Stimulated activated naive CD8-positive, alpha-beta T cell treated with anti-CD3 and anti-CD28 coated beads, Interleukin-15, Interleukin-2, amounts not matched to agents 100 ng/mL and 50 ng/mL, for 24 hours (primary cell): Measurements from ENCODE around the gene LTC4S.
"Not testable (repeated sequence)": the region's sequence is repeated elsewhere in the genome, so short reads cannot be mapped to it uniquely, and the experiment has no call there.

Source experiments
- H3K27ac Mint-ChIP-seq: one replicate; pipeline ENCODE4 v1.8.0; 2021; ENCODE audit warnings: mild to moderate bottlenecking, mixed read lengths
- H3K27me3 Mint-ChIP-seq: one replicate; pipeline ENCODE4 v1.8.0; 2021; ENCODE audit warnings: mixed read lengths
- H3K36me3 Mint-ChIP-seq: one replicate; pipeline ENCODE4 v1.8.0; 2021; ENCODE audit warnings: low read depth, mixed read lengths
- H3K4me1 Mint-ChIP-seq: one replicate; pipeline ENCODE4 v1.8.0; 2021; ENCODE audit warnings: low read depth, mixed read lengths
- H3K4me3 Mint-ChIP-seq: one replicate; pipeline ENCODE4 v1.8.0; 2021; ENCODE audit warnings: mild to moderate bottlenecking, mixed read lengths
- H3K9me3 Mint-ChIP-seq: one replicate; pipeline ENCODE4 v1.8.0; 2021; ENCODE audit warnings: mixed read lengths

LTC4S gene

GRCh38 chr5:179830818-179831468 is 37.2 kb downstream of the LTC4S start:
- H3K36me3 Mint-ChIP-seq, result peaks cover 79% of the 10 kb centered on the region

GRCh38 chr5:179832039-179832745 is 38.4 kb downstream of the LTC4S start:
- H3K4me1 Mint-ChIP-seq, result peaks cover 24% of the 10 kb centered on the region
- no peaks in the 10 kb centered on the region for H3K27me3 Mint-ChIP-seq
- H3K4me3 Mint-ChIP-seq, result no peak overlapping the region
- H3K36me3 Mint-ChIP-seq, result peaks cover 78% of the 10 kb centered on the region
- no peak overlapping the region for H3K27ac Mint-ChIP-seq
- no peaks in the 10 kb centered on the region for H3K9me3 Mint-ChIP-seq

More at GRCh38 chr5:179830818-179831468, 37.2 kb downstream of the LTC4S start:
- no peaks in the 10 kb centered on the region for H3K9me3 Mint-ChIP-seq
- no peaks in the 10 kb centered on the region for H3K27me3 Mint-ChIP-seq
- peak overlapping the region; percentile 55 for H3K27ac Mint-ChIP-seq
- H3K4me1 Mint-ChIP-seq, result peaks cover 18% of the 10 kb centered on the region
- no peak overlapping the region for H3K4me3 Mint-ChIP-seq

GRCh38 chr5:179833056-179833708 is 39.4 kb downstream of the LTC4S start:
- H3K9me3 Mint-ChIP-seq, result no peaks in the 10 kb centered on the region
- no peak overlapping the region for H3K4me3 Mint-ChIP-seq
- H3K4me1 Mint-ChIP-seq, result peaks cover 17% of the 10 kb centered on the region
- H3K36me3 Mint-ChIP-seq, result peaks cover 70% of the 10 kb centered on the region
- H3K27ac Mint-ChIP-seq, result peak overlapping the region; percentile 63
- H3K27me3 Mint-ChIP-seq, result no peaks in the 10 kb centered on the region

- Mint-ChIP-seq H3K4me3 (no peak overlapping the region), H3K27ac (peak overlapping the region; percentile 63), H3K4me1 (peaks cover 16% of the 10 kb centered on the region), H3K9me3 (no peaks in the 10 kb centered on the region), H3K36me3 (peaks cover 67% of the 10 kb centered on the region), H3K27me3 (no peaks in the 10 kb centered on the region)
These were observed 39.9 kb downstream of the LTC4S start for GRCh38 chr5:179833709-179834070.

GRCh38 chr5:179834120-179834519 is 40.3 kb downstream of the LTC4S start:
- H3K27me3 Mint-ChIP-seq, result no peaks in the 10 kb centered on the region
- H3K36me3 Mint-ChIP-seq, result peaks cover 63% of the 10 kb centered on the region
- peaks cover 16% of the 10 kb centered on the region for H3K4me1 Mint-ChIP-seq
- no peaks in the 10 kb centered on the region for H3K9me3 Mint-ChIP-seq
- no peak overlapping the region for H3K4me3 Mint-ChIP-seq
- no peak overlapping the region for H3K27ac Mint-ChIP-seq

GRCh38 chr5:179834871-179835270 is 41.1 kb downstream of the LTC4S start:
- H3K27ac Mint-ChIP-seq, H3K9me3 Mint-ChIP-seq, H3K4me3 Mint-ChIP-seq, H3K27me3 Mint-ChIP-seq: not testable (repeated sequence)
- Mint-ChIP-seq H3K36me3 (peaks cover 56% of the 10 kb centered on the region), H3K4me1 (peaks cover 16% of the 10 kb centered on the region)

GRCh38 chr5:179836225-179837019 is 42.6 kb downstream of the LTC4S start:
- Mint-ChIP-seq H3K4me3 (no peak overlapping the region), H3K9me3 (no peaks in the 10 kb centered on the region), H3K27ac (peak overlapping the region; percentile 80), H3K4me1 (peaks cover 16% of the 10 kb centered on the region), H3K27me3 (no peaks in the 10 kb centered on the region), H3K36me3 (peaks cover 52% of the 10 kb centered on the region)

GRCh38 chr5:179837076-179838011 is 43.6 kb downstream of the LTC4S start:
- H3K4me3 Mint-ChIP-seq, result no peak overlapping the region
- H3K9me3 Mint-ChIP-seq, result no peaks in the 10 kb centered on the region
- H3K36me3 Mint-ChIP-seq, result peaks cover 49% of the 10 kb centered on the region
- no peaks in the 10 kb centered on the region for H3K27me3 Mint-ChIP-seq
- peaks cover 16% of the 10 kb centered on the region for H3K4me1 Mint-ChIP-seq
- peak overlapping the region; percentile 80 for H3K27ac Mint-ChIP-seq

- Mint-ChIP-seq H3K4me3 (no peak overlapping the region), H3K27ac (no peak overlapping the region), H3K9me3 (no peaks in the 10 kb centered on the region), H3K36me3 (peaks cover 41% of the 10 kb centered on the region), H3K27me3 (no peaks in the 10 kb centered on the region), H3K4me1 (peaks cover 16% of the 10 kb centered on the region)
These were observed 45.8 kb downstream of the LTC4S start for GRCh38 chr5:179839328-179840256.

- Mint-ChIP-seq H3K27ac (no peak overlapping the region), H3K36me3 (peaks cover 45% of the 10 kb centered on the region)
These were observed 46.5 kb downstream of the LTC4S start for GRCh38 chr5:179840321-179840720.

GRCh38 chr5:179840766-179841165 is 47.0 kb downstream of the LTC4S start:
- H3K4me3 Mint-ChIP-seq, result no peak overlapping the region
- H3K27me3 Mint-ChIP-seq, result no peaks in the 10 kb centered on the region
- no peak overlapping the region for H3K27ac Mint-ChIP-seq
- peaks cover 5% of the 10 kb centered on the region for H3K9me3 Mint-ChIP-seq
- H3K4me1 Mint-ChIP-seq, result peaks cover 16% of the 10 kb centered on the region
- peaks cover 41% of the 10 kb centered on the region for H3K36me3 Mint-ChIP-seq

More at GRCh38 chr5:179840321-179840720, 46.5 kb downstream of the LTC4S start:
- Mint-ChIP-seq H3K9me3 (peaks cover 5% of the 10 kb centered on the region), H3K4me1 (peaks cover 16% of the 10 kb centered on the region), H3K4me3 (no peak overlapping the region), H3K27me3 (no peaks in the 10 kb centered on the region)

GRCh38 chr5:179841621-179842020 is 47.8 kb downstream of the LTC4S start:
- H3K27ac Mint-ChIP-seq, result no peak overlapping the region

More at GRCh38 chr5:179841621-179842020, 47.8 kb downstream of the LTC4S start:
- H3K27me3 Mint-ChIP-seq, result no peaks in the 10 kb centered on the region
- H3K4me1 Mint-ChIP-seq, result peaks cover 8% of the 10 kb centered on the region
- H3K36me3 Mint-ChIP-seq, result peaks cover 41% of the 10 kb centered on the region
- no peak overlapping the region for H3K4me3 Mint-ChIP-seq
- peaks cover 5% of the 10 kb centered on the region for H3K9me3 Mint-ChIP-seq
